AG04449 (cell line): ENCODE data around the gene ARIH1.
"Not testable (repeated sequence)": the region's sequence is repeated elsewhere in the genome, so short reads cannot be mapped to it uniquely, and the experiment has no call there.

Experiments used
- CTCF ChIA-PET: fragments of 350-600 bp; formaldehyde crosslinking; extraction: SDS; loops from one replicate; lab custom pipeline; 2021; ENCODE audit warnings: antibody characterized with exemption; lab: Yijun Ruan, JAX
- POLR2A ChIA-PET: fragments of 400-600, 350-600 bp; formaldehyde crosslinking; extraction: SDS; loops from one replicate; lab custom pipeline; 2020; ENCODE audit warnings: antibody characterized with exemption, inconsistent platforms; lab: Yijun Ruan, JAX
- DNase-seq: peaks from one replicate; pipeline ENCODE4 v3.0.0-alpha.2; 2010; ENCODE audit warnings: low read depth, low spot score
- H3K4me3 ChIP-seq: 2 replicates; pipeline ENCODE4 v1.5.1; 2011; ENCODE audit warnings: low read depth, mild to moderate bottlenecking, control low read depth, low read length
- TF ChIP-seq, protein P1 (sequence below): IDR thresholded peaks from one replicate; pipeline ENCODE4 v1.5.1; 2011; ENCODE audit warnings: mild to moderate bottlenecking, moderate library complexity, low read length, control low read depth, inconsistent platforms; ENCODE audit not compliant: insufficient read depth; ENCODE audit errors: missing control alignments

ARIH1 gene

GRCh38 chr15:72472992-72473610, 1.0 kb upstream of the ARIH1 start:
- POLR2A ChIA-PET: interaction anchor here (1.2 kb wide), 1 partner anchor 22 kb away, joined by 5 read pairs; no protein-coding TSS in a partner anchor
- H3K4me3 ChIP-seq: peak overlapping the region; percentile 97
- CTCF ChIA-PET: interaction anchor here (0.7 to 2.1 kb wide), 11 partner anchors 9 to 275 kb away, joined by 3 to 10 read pairs (median 5); partner anchors contain the start of gene GRAMD2A
- DNase-seq: no peak
- TF ChIP-seq, protein P1, sequence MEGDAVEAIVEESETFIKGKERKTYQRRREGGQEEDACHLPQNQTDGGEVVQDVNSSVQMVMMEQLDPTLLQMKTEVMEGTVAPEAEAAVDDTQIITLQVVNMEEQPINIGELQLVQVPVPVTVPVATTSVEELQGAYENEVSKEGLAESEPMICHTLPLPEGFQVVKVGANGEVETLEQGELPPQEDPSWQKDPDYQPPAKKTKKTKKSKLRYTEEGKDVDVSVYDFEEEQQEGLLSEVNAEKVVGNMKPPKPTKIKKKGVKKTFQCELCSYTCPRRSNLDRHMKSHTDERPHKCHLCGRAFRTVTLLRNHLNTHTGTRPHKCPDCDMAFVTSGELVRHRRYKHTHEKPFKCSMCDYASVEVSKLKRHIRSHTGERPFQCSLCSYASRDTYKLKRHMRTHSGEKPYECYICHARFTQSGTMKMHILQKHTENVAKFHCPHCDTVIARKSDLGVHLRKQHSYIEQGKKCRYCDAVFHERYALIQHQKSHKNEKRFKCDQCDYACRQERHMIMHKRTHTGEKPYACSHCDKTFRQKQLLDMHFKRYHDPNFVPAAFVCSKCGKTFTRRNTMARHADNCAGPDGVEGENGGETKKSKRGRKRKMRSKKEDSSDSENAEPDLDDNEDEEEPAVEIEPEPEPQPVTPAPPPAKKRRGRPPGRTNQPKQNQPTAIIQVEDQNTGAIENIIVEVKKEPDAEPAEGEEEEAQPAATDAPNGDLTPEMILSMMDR: peak; percentile 12

DNA sequence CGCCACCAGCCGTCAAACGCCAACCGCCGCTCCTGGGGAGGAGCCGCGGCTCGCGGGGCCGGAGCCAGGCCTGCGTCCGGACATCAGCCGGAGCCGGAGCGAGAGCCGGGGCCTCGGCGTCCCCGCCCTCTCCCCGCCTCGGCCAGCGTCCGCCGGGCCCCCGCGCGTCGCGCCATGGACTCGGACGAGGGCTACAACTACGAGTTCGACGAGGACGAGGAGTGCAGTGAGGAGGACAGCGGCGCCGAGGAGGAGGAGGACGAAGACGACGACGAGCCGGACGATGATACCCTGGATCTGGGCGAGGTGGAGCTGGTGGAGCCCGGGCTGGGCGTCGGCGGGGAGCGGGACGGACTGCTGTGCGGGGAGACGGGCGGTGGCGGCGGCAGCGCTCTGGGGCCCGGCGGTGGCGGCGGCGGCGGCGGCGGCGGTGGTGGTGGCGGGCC, 359 bp downstream of the ARIH1 start:
- CTCF ChIA-PET: interaction anchor here (2.1 kb wide), 1 partner anchor 161 kb away, joined by 8 read pairs; no protein-coding TSS in a partner anchor
- POLR2A ChIA-PET: interaction anchor here (0.5 kb wide), 1 partner anchor 246 kb away, joined by 3 read pairs; no protein-coding TSS in a partner anchor
- TF ChIP-seq, protein P1: no peak
- no peak for DNase-seq
- peak overlapping the region; percentile 97 for H3K4me3 ChIP-seq

GRCh38 chr15:72474912-72475628, 940 bp downstream of the ARIH1 start:
- TF ChIP-seq, protein P1: peak; percentile 6
- POLR2A ChIA-PET: interaction anchor here (0.5 kb wide), 1 partner anchor 247 kb away, joined by 3 read pairs; no protein-coding TSS in a partner anchor

GRCh38 chr15:72475674-72476073, 1.5 kb downstream of the ARIH1 start:
- POLR2A ChIA-PET: no interaction called here
- H3K4me3 ChIP-seq: peak overlapping the region; percentile 97
- TF ChIP-seq, protein P1: no peak
- no peak for DNase-seq
- CTCF ChIA-PET: interaction anchor here (1.3 kb wide), 1 partner anchor 161 kb away, joined by 3 read pairs; no protein-coding TSS in a partner anchor

More at GRCh38 chr15:72474912-72475628, 940 bp downstream of the ARIH1 start:
- no peak for DNase-seq
- peak overlapping the region; percentile 97 for H3K4me3 ChIP-seq
- CTCF ChIA-PET: interaction anchor here (1.3 kb wide), 1 partner anchor 161 kb away, joined by 3 read pairs; no protein-coding TSS in a partner anchor

DNA sequence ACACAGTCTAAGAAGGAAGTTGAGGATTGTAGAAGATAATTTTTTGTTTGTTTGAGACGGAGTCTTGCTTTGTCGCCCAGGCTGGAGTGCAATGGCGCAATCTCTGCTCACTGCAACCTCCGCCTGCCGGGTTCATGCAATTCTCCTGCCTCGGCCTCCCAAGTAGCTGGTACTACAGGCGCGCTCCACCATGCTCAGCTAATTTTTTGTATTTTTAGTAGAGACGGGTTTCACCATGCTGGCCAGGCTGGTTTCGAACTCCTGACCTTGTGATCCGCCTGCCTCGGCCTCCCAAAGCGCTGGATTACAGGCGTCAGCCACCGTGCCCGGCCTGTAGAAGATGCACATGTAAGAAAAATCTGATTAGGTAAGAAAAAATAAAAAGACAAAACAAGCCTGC, 2.2 kb downstream of the ARIH1 start:
- CTCF ChIA-PET: interaction anchor here (1.3 kb wide), 1 partner anchor 162 kb away, joined by 3 read pairs; no protein-coding TSS in a partner anchor
- POLR2A ChIA-PET, DNase-seq: not testable (repeated sequence)
- peak overlapping the region; percentile 97 for H3K4me3 ChIP-seq

DNA sequence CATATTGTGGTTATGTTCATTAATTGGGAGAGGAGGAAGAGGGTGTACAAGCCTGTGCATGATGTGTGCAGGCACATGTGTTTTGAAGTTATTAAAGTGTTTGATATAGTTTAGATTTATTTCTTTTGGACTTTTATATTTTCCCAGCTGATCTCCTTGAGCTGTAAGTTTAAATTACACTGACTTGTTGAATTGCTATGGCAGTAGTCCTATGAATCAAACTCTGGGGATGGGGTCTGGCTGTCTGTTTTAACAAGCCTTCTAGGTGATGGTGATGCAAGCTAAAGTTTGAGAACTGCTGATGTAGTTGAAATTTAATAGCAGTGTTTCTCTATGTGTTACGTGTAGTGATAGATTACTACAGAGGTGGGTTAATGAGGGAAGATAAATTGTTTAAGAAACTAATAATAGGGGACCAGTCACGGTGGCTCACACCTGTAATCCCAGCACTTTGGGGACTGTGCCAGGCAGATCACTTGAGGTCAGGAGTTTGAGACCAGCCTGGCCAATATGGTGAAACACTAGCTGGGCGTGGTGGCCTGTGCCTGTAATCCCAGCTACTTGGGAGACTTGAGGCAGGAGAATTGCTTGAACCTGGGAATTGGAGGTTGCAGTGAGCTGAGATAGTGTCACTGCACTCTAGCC, 7.0 kb downstream of the ARIH1 start:
- TF ChIP-seq, protein P1: no peak
- CTCF ChIA-PET: no interaction called here
- DNase-seq: no peak
- H3K4me3 ChIP-seq: no peak overlapping the region
- POLR2A ChIA-PET: no interaction called here
